CD14-positive monocyte (primary cell): ENCODE measurements around the gene COL15A1. TPM values are rescaled to one million over a fixed set of nuclear protein-coding genes. Genes with fewer than 3 reads are reported as not detected.

Experiments used
- DNase-seq, 3 donors: peaks; one replicate each; pipeline ENCODE4 v3.0.0-alpha.2; 2011 to 2022
- H2AFZ ChIP-seq: 2 replicates; pipeline ENCODE4 v1.6.0; 2012; ENCODE audit warnings: mild to moderate bottlenecking, low read depth, low read length, inconsistent platforms; ENCODE audit not compliant: insufficient read depth, poor library complexity, severe bottlenecking
- H3K27ac ChIP-seq, 2 donors: 1 replicate in 1 of 2; 2 replicates in 1 of 2; pipeline ENCODE4 v1.5.1; 2012 to 2013; ENCODE audit warnings: low read length in 2 of 2, control low read depth in 1 of 2, inconsistent platforms in 1 of 2, low read depth in 1 of 2, mild to moderate bottlenecking in 1 of 2
- H3K27me3 ChIP-seq, 2 donors: one replicate each; pipeline versions ENCODE4 v1.6.0 to v1.6.1; 2011 to 2013; ENCODE audit warnings: low read length in 2 of 2; ENCODE audit not compliant: control insufficient read depth in 2 of 2, insufficient read depth in 2 of 2
- H3K36me3 ChIP-seq, 2 donors: replicated peaks in 1 of 2; 1 replicate in 1 of 2; 2 replicates in 1 of 2; pipeline versions ENCODE4 v1.5.1 to v1.6.1; 2012 to 2013; ENCODE audit warnings: low read length in 2 of 2, control low read depth in 1 of 2, inconsistent platforms in 1 of 2, mild to moderate bottlenecking in 1 of 2; ENCODE audit not compliant: insufficient read depth in 2 of 2, control insufficient read depth in 1 of 2
- H3K4me1 ChIP-seq, 2 donors: 1 replicate in 1 of 2; 2 replicates in 1 of 2; pipeline versions ENCODE4 v1.5.1 to v1.6.1; 2012 to 2013; ENCODE audit warnings: low read length in 2 of 2, control low read depth in 1 of 2, inconsistent platforms in 1 of 2, mild to moderate bottlenecking in 1 of 2, moderate library complexity in 1 of 2; ENCODE audit not compliant: insufficient read depth in 2 of 2, control insufficient read depth in 1 of 2
- H3K4me2 ChIP-seq: replicated peaks from 2 replicates; pipeline ENCODE3; 2012; ENCODE audit warnings: low read length, moderate library complexity, mild to moderate bottlenecking; ENCODE audit not compliant: poor library complexity, severe bottlenecking; ENCODE audit errors: extremely low read depth
- H3K4me3 ChIP-seq, 3 experiments: fragments of 200-600 bp in 1 of 3; sonication (generic) in 1 of 3; replicated peaks in 1 of 3; 1 replicate in 2 of 3; 2 replicates in 1 of 3; pipeline ENCODE4 v1.5.1; 2011 to 2013; ENCODE audit warnings: low read length in 3 of 3, mild to moderate bottlenecking in 3 of 3, control low read depth in 2 of 3, low read depth in 2 of 3, inconsistent platforms in 1 of 3, moderate library complexity in 1 of 3
- H3K79me2 ChIP-seq: 2 replicates; pipeline ENCODE4 v1.6.0; 2012; ENCODE audit warnings: mild to moderate bottlenecking, control low read depth, inconsistent platforms, low read length, moderate library complexity; ENCODE audit not compliant: insufficient read depth
- H3K9ac ChIP-seq: 2 replicates; pipeline ENCODE4 v1.6.0; 2017; ENCODE audit warnings: low read length, mild to moderate bottlenecking; ENCODE audit not compliant: insufficient read depth, poor library complexity, severe bottlenecking
- H3K9me3 ChIP-seq, 2 donors: replicated peaks in 1 of 2; 1 replicate in 1 of 2; 2 replicates in 1 of 2; pipeline versions ENCODE4 v1.5.1 to v1.6.1; 2012 to 2013; ENCODE audit warnings: low read length in 2 of 2, control low read depth in 1 of 2; ENCODE audit not compliant: control insufficient read depth in 1 of 2, insufficient read depth in 1 of 2
- H4K20me1 ChIP-seq: 2 replicates; pipeline ENCODE4 v1.6.0; 2012; ENCODE audit warnings: mild to moderate bottlenecking, low read length, control low read depth, moderate library complexity; ENCODE audit not compliant: insufficient read depth
- H3K27ac Mint-ChIP-seq, 7 donors: one replicate each; pipeline ENCODE4 v1.8.0; 2020; ENCODE audit warnings: mild to moderate bottlenecking in 7 of 7, mixed read lengths in 7 of 7, moderate library complexity in 6 of 7, inconsistent platforms in 2 of 7
- H3K27me3 Mint-ChIP-seq, 3 donors: one replicate each; pipeline ENCODE4 v1.8.0; 2021 to 2022; ENCODE audit warnings: low read depth in 3 of 3, mild to moderate bottlenecking in 3 of 3, mixed read lengths in 3 of 3, moderate library complexity in 3 of 3, inconsistent platforms in 1 of 3
- H3K36me3 Mint-ChIP-seq, 2 donors: one replicate each; pipeline ENCODE4 v1.8.0; 2020; ENCODE audit warnings: mixed read lengths in 2 of 2, inconsistent platforms in 1 of 2, mild to moderate bottlenecking in 1 of 2
- H3K4me1 Mint-ChIP-seq: one replicate; pipeline ENCODE4 v1.8.0; 2020; ENCODE audit warnings: mild to moderate bottlenecking, mixed read lengths
- H3K4me3 Mint-ChIP-seq, 2 donors: one replicate each; pipeline ENCODE4 v1.8.0; 2020; ENCODE audit warnings: mild to moderate bottlenecking in 2 of 2, mixed read lengths in 2 of 2, moderate library complexity in 1 of 2
- H3K9me3 Mint-ChIP-seq, 7 donors: one replicate each; pipeline ENCODE4 v1.8.0; 2020 to 2022; ENCODE audit warnings: mixed read lengths in 7 of 7, mild to moderate bottlenecking in 6 of 7, moderate library complexity in 6 of 7, inconsistent platforms in 2 of 7
- CTCF ChIP-seq: fragments of 200-600 bp; IDR thresholded peaks from one replicate; pipeline ENCODE4 v1.8.0; 2022; ENCODE audit warnings: antibody characterized with exemption, mild to moderate bottlenecking
- WGBS: methylation state at CpG from one replicate; pipeline ENCODE4 v1.1.5; 2013; ENCODE audit warnings: missing lambda C conversion rate; ENCODE audit not compliant: insufficient coverage; 5-methylcytosine and 5-hydroxymethylcytosine counted together
- intact Hi-C, 2 donors: fragments of 100-400 bp; cut with micrococcal nuclease; formaldehyde crosslinking; loops; one replicate each; pipeline versions ENCODE4 v1.15.0 to v1.15.1; 2023
- polyA plus RNA-seq, 3 donors: library from polyadenylated mRNA; depleted of rRNA in 1 of 3; unstranded in 2 of 3; stranded (reverse) in 1 of 3; fragments of 300-500 nt in 2 of 3; fragments of >200 nt in 1 of 3; fragmentation: Illumina TruSeq in 2 of 3; gene quantifications; 1 replicate in 2 of 3; 2 replicates in 1 of 3; pipeline ENCODE4 v1.2.3, GENCODE V29; 2012 to 2021

Gene COL15A1
- polyA plus RNA-seq, 3 donors, result 0.03 to 0.14 (median 0.11) TPM

- Histone ChIP-seq H3K4me3 (no peak overlapping the region), H3K27me3 (no peaks in the 10 kb centered on the region), H3K9me3 (peaks cover 0 to 11% of the 10 kb centered on the region in 2 donors), H2AFZ (no peak overlapping the region), H3K79me2 (no peaks in the 10 kb centered on the region), H3K27ac (no peak overlapping the region), H3K36me3 (no peaks in the 10 kb centered on the region), H3K4me2 (no peak overlapping the region), H3K9ac (no peak overlapping the region), H4K20me1 (no peaks in the 10 kb centered on the region), H3K4me1 (no peaks in the 10 kb centered on the region)
- no peak overlapping the region for H3K27ac Mint-ChIP-seq
- 100% methylated on average over 1 of the region's 2 CpGs for WGBS
- intact Hi-C loops, result no loop called here
- H3K4me1 Mint-ChIP-seq, result no peaks in the 10 kb centered on the region
- H3K4me3 Mint-ChIP-seq, result no peak overlapping the region
- no peaks in the 10 kb centered on the region for H3K36me3 Mint-ChIP-seq
- DNase-seq, result no peak
- peaks cover 4 to 12% (median 7%) of the 10 kb centered on the region in 7 donors for H3K9me3 Mint-ChIP-seq
- H3K27me3 Mint-ChIP-seq, result peaks cover under 1 to 14% (median 5%) of the 10 kb centered on the region in 3 donors
- no peak for TF ChIP-seq CTCF
Observed at GRCh38 chr9:98954244-98954610, 10.5 kb downstream of the COL15A1 start.

GRCh38 chr9:98955259-98955658 lies 11.6 kb downstream of the COL15A1 start:
- no peaks in the 10 kb centered on the region for H3K4me1 ChIP-seq
- no peak for TF ChIP-seq CTCF
- WGBS, result no CpG with 5 or more reads among the region's 3 CpGs
- intact Hi-C loops, result no loop called here
- Mint-ChIP-seq H3K36me3 (no peaks in the 10 kb centered on the region), H3K27me3 (peaks cover 0 to 18% (median 6%) of the 10 kb centered on the region in 3 donors), H3K4me3 (no peak overlapping the region), H3K27ac (no peak overlapping the region), H3K9me3 (peaks cover 4 to 12% (median 7%) of the 10 kb centered on the region in 7 donors), H3K4me1 (no peaks in the 10 kb centered on the region)
- H3K4me2 ChIP-seq, result no peak overlapping the region
- no peaks in the 10 kb centered on the region for H3K27me3 ChIP-seq
- H4K20me1 ChIP-seq, result no peaks in the 10 kb centered on the region
- H3K9me3 ChIP-seq, result peaks cover 0 to 11% of the 10 kb centered on the region in 2 donors
- H3K9ac ChIP-seq, result no peak overlapping the region
- no peaks in the 10 kb centered on the region for H3K36me3 ChIP-seq
- DNase-seq, result no peak
- no peak overlapping the region for H3K4me3 ChIP-seq
- no peaks in the 10 kb centered on the region for H3K79me2 ChIP-seq
- no peak overlapping the region for H3K27ac ChIP-seq
- H2AFZ ChIP-seq, result no peak overlapping the region
